SK-N-MC (cell line): ENCODE measurements around the gene PAGE1.
"Not testable (repeated sequence)": the region's sequence is repeated elsewhere in the genome, so short reads cannot be mapped to it uniquely, and the experiment has no call there.

ENCODE experiments used
- DNase-seq: peaks from one replicate; pipeline ENCODE4 v3.0.0-alpha.2; 2011; ENCODE audit warnings: low read depth, low spot score
- H3K27ac ChIP-seq: fragments of 200-600 bp; sonication (generic); 2 replicates; pipeline ENCODE4 v1.5.1; 2016; ENCODE audit warnings: mixed run types
- H3K36me3 ChIP-seq: fragments of 200-600 bp; sonication (generic); 2 replicates; pipeline ENCODE4 v1.6.1; 2017; ENCODE audit warnings: antibody characterized with exemption, low read length, mixed read lengths; ENCODE audit not compliant: insufficient read depth
- H3K4me3 ChIP-seq: fragments of 200-600 bp; sonication (generic); 2 replicates; pipeline ENCODE4 v1.5.1; 2016
- H3K9ac ChIP-seq: fragments of 200-600 bp; sonication (generic); 2 replicates; pipeline ENCODE4 v1.8.0; 2017; ENCODE audit warnings: mixed run types, mixed read lengths; ENCODE audit not compliant: insufficient read length
- H3K9me3 ChIP-seq: fragments of 200-600 bp; sonication (generic); 2 replicates; pipeline ENCODE4 v1.6.1; 2017; ENCODE audit warnings: low read depth, mild to moderate bottlenecking, antibody characterized with exemption, low read length, moderate library complexity, mixed read lengths
- EZH2 ChIP-seq: fragments of 200-600 bp; sonication (generic); IDR thresholded peaks from one replicate; pipeline ENCODE4 v1.6.1; 2017; ENCODE audit warnings: antibody characterized with exemption
- FOXP2 ChIP-seq: optimal IDR thresholded peaks from 2 replicates; pipeline ENCODE3; 2011; ENCODE audit warnings: mild to moderate bottlenecking, moderate library complexity; ENCODE audit not compliant: insufficient read depth; ENCODE audit errors: extremely low read length, control extremely low read depth
- POLR2AphosphoS5 ChIP-seq: IDR thresholded peaks from 2 replicates; pipeline ENCODE4 v1.6.1; 2012; ENCODE audit warnings: mild to moderate bottlenecking, low read depth, low read length, borderline replicate concordance

Gene PAGE1

GRCh38 chrX:49695276-49696180 is at the start of gene PAGE1:
Gene PAGE1, minus strand, starts transcription at chrX:49695984. Its CDS starts 1,214 bp downstream, at chrX:49694770.
- no peak within 1 kb of the TSS for H3K9ac ChIP-seq
- H3K36me3 ChIP-seq: no peaks in the 10 kb centered on the region
- H3K9me3 ChIP-seq: no peaks in the 10 kb centered on the region
- no peak for DNase-seq
- TF ChIP-seq FOXP2 (no peak), EZH2 (no peak), POLR2AphosphoS5 (no peak)
- H3K27ac ChIP-seq: no peak within 1 kb of the TSS
- no peak within 1 kb of the TSS for H3K4me3 ChIP-seq

GRCh38 chrX:49741501-49741900 is 45.7 kb upstream of the PAGE1 start:
- not testable (repeated sequence) for H3K9ac ChIP-seq, H3K4me3 ChIP-seq, DNase-seq, H3K36me3 ChIP-seq, H3K27ac ChIP-seq, H3K9me3 ChIP-seq

- H3K9ac ChIP-seq: no peak overlapping the region
- H3K27ac ChIP-seq: no peak overlapping the region
- no peak overlapping the region for H3K4me3 ChIP-seq
- no peak for DNase-seq
- TF ChIP-seq POLR2AphosphoS5 (no peak), EZH2 (no peak), FOXP2 (no peak)
- H3K9me3 ChIP-seq: no peaks in the 10 kb centered on the region
- H3K36me3 ChIP-seq: no peaks in the 10 kb centered on the region
These were observed 32.1 kb upstream of the PAGE1 start for GRCh38 chrX:49727847-49728246.

- H3K9me3 ChIP-seq: no peaks in the 10 kb centered on the region
- TF ChIP-seq EZH2 (no peak), POLR2AphosphoS5 (no peak), FOXP2 (no peak)
- H3K9ac ChIP-seq: no peak overlapping the region
- no peak overlapping the region for H3K4me3 ChIP-seq
- no peak for DNase-seq
- H3K36me3 ChIP-seq: no peaks in the 10 kb centered on the region
- H3K27ac ChIP-seq: no peak overlapping the region
These were observed 31.2 kb upstream of the PAGE1 start for GRCh38 chrX:49726966-49727365.

- H3K9ac ChIP-seq: no peak overlapping the region
- DNase-seq: no peak
- no peaks in the 10 kb centered on the region for H3K9me3 ChIP-seq
- no peaks in the 10 kb centered on the region for H3K36me3 ChIP-seq
- TF ChIP-seq FOXP2 (no peak), EZH2 (no peak), POLR2AphosphoS5 (no peak)
- H3K4me3 ChIP-seq: no peak overlapping the region
- H3K27ac ChIP-seq: no peak overlapping the region
These were observed 30.4 kb upstream of the PAGE1 start for GRCh38 chrX:49725923-49726904.

GRCh38 chrX:49725401-49725800 is 29.6 kb upstream of the PAGE1 start:
- TF ChIP-seq POLR2AphosphoS5: no peak
- no peak for TF ChIP-seq FOXP2
- TF ChIP-seq EZH2: no peak
- H3K36me3 ChIP-seq: no peaks in the 10 kb centered on the region
- no peak overlapping the region for H3K4me3 ChIP-seq
- no peaks in the 10 kb centered on the region for H3K9me3 ChIP-seq
- no peak overlapping the region for H3K9ac ChIP-seq
- no peak overlapping the region for H3K27ac ChIP-seq
- no peak for DNase-seq

GRCh38 chrX:49720106-49720505 is 24.3 kb upstream of the PAGE1 start:
- H3K27ac ChIP-seq: peak overlapping the region; percentile 81; the same call in 1 of the 2 replicates
- not testable (repeated sequence) for DNase-seq, H3K4me3 ChIP-seq, H3K36me3 ChIP-seq, H3K9ac ChIP-seq, H3K9me3 ChIP-seq

GRCh38 chrX:49712577-49712976 is 16.8 kb upstream of the PAGE1 start:
- no peak overlapping the region for H3K4me3 ChIP-seq

More at GRCh38 chrX:49712577-49712976, 16.8 kb upstream of the PAGE1 start:
- H3K9me3 ChIP-seq: no peaks in the 10 kb centered on the region
- H3K27ac ChIP-seq: no peak overlapping the region
- DNase-seq: no peak
- H3K36me3 ChIP-seq: no peaks in the 10 kb centered on the region
- no peak overlapping the region for H3K9ac ChIP-seq
- TF ChIP-seq EZH2 (no peak), FOXP2 (no peak), POLR2AphosphoS5 (no peak)
